Measurements from ENCODE around the gene NDUFS6. TPM values are rescaled to one million over a fixed set of nuclear protein-coding genes. Genes with fewer than 3 reads are reported as not detected.

The NDUFS6 gene
- total RNA-seq, 1 donor from 2014 or later: 181 TPM

GRCh38 chr5:1784197-1785050 lies 16.8 kb upstream of the NDUFS6 start:
- no peak for DNase-seq (ENCODE audit: low read depth)
- TF ChIP-seq, protein P1, sequence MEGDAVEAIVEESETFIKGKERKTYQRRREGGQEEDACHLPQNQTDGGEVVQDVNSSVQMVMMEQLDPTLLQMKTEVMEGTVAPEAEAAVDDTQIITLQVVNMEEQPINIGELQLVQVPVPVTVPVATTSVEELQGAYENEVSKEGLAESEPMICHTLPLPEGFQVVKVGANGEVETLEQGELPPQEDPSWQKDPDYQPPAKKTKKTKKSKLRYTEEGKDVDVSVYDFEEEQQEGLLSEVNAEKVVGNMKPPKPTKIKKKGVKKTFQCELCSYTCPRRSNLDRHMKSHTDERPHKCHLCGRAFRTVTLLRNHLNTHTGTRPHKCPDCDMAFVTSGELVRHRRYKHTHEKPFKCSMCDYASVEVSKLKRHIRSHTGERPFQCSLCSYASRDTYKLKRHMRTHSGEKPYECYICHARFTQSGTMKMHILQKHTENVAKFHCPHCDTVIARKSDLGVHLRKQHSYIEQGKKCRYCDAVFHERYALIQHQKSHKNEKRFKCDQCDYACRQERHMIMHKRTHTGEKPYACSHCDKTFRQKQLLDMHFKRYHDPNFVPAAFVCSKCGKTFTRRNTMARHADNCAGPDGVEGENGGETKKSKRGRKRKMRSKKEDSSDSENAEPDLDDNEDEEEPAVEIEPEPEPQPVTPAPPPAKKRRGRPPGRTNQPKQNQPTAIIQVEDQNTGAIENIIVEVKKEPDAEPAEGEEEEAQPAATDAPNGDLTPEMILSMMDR (conservative IDR thresholded peaks at IDR 0.05; ENCODE audit: low read depth, low read length): no peak
- no peak overlapping the region for H3K4me3 ChIP-seq (ENCODE audit: low read depth, low read length)

GRCh38 chr5:1785062-1785461 lies 16.1 kb upstream of the NDUFS6 start:
- TF ChIP-seq, protein P1 (conservative IDR thresholded peaks at IDR 0.05; ENCODE audit: low read depth, low read length): no peak
- H3K4me3 ChIP-seq (ENCODE audit: low read depth, low read length): no peak overlapping the region
- no peak for DNase-seq (ENCODE audit: low read depth)

DNA sequence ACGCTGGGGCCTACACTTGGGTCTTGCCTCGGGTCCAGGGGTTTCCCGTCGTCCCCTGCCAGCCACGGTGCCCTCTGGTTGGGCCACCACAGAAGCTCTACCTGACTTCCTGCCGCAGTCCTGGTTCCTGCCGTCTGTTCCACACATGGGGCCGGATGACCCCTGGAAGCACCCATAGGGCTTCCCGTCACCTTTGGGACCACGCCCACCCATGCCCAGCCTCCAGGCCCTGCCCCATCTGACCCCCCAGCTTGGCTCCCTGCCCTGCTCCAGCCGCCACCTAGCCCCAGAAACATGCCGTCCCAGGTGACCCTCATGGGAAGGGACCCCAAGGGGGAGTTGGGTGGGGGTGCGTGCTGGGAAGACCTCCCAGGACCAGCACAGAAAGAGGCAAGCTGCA lies 15.2 kb upstream of the NDUFS6 start:
- no peak for DNase-seq (ENCODE audit: low read depth)
- H3K4me3 ChIP-seq (ENCODE audit: low read depth, low read length): no peak overlapping the region
- TF ChIP-seq, protein P1 (conservative IDR thresholded peaks at IDR 0.05; ENCODE audit: low read depth, low read length): no peak

DNA sequence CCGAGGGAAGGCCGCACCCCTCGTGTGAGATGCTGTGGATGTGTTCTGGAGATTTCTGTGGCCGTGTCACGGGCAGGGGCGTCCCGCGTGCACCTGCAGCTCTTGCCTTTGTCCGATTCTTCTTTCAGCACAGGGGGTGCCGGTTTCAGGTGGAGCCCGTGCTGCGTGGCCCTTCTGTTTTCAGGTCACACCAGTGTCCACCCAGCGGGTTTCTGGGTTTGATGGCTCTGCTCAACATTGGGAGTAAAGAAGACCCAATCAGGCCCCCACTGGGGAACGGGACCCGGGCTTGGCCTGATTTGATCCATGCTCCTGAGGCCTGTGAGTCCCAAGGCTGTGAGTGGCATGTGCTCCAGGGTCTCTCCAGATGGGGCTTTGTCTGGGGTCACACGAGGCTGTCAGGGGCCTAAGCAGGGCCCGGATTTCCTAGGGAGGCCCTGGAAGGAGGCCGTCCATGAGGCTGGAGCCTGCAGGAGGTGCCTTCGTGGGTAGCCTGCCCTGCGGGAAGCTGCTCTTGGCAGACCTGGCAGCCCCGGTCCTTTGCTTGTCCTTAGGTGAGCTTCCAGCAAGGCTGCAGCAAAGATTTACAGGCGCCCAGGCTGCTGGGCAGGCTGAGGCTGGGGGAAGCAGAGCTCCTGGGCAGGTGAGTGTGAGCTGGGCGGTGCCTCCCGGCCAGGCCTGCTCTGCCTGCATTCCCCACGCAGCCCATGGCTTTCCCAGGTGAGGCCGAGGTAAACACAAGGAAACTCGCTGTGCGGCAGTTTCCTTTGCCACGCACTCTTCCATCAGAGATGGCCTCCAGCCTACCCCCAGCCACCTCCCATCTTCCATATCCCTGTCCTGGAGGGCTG lies 14.4 kb upstream of the NDUFS6 start:
- no peak for DNase-seq (ENCODE audit: low read depth)
- no peak overlapping the region for H3K4me3 ChIP-seq (ENCODE audit: low read depth, low read length)
- TF ChIP-seq, protein P1 (conservative IDR thresholded peaks at IDR 0.05; ENCODE audit: low read depth, low read length): no peak

- TF ChIP-seq, protein P1 (conservative IDR thresholded peaks at IDR 0.05; ENCODE audit: low read depth, low read length): no peak
- H3K4me3 ChIP-seq (ENCODE audit: low read depth, low read length): no peak overlapping the region
- no peak for DNase-seq (ENCODE audit: low read depth)
Observed at GRCh38 chr5:1787472-1788047, 13.6 kb upstream of the NDUFS6 start.

- no peak for DNase-seq (ENCODE audit: low read depth)
- TF ChIP-seq, protein P1 (conservative IDR thresholded peaks at IDR 0.05; ENCODE audit: low read depth, low read length): no peak
- no peak overlapping the region for H3K4me3 ChIP-seq (ENCODE audit: low read depth, low read length)
Observed at GRCh38 chr5:1788200-1788599, 13.0 kb upstream of the NDUFS6 start.

All from epithelial cell of proximal tubule (primary cell).